ENCODE measurements around the gene SWAP70. TPM values are rescaled to one million over a fixed set of nuclear protein-coding genes. Genes with fewer than 3 reads are reported as not detected.

The SWAP70 gene
- total and polyA plus RNA-seq, 9 of the 15 experiments (the other 6 are each of a cell fraction or from before 2014, with no cell fraction given), result 1.7 to 4.9 (median 3.9) TPM

DNA sequence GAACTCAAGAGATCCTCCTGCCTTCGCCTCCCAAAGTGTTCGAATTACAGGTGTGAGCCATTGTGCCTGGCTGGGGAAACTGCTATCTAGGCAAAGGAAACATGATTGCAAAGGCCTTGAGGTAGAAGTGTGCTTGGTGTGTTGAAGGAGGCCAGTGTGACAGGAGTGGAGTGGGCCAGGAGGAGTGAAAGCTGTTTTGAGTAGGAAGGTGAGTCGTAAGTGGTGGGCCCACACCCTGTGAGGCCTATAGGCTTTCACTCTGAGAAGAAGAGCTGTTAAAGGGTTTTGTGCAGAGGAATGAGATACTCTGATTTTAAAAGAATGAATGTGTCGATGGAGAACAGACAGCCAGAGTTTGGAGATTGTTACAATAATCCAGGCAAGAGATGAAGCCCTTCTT, 47.0 kb upstream of the SWAP70 start:
- peaks cover 15 to 19% of the 10 kb centered on the region in 2 experiments; a peak in 4 of 5 replicates for H3K4me1 ChIP-seq (replicated peaks in 1 of 2; ENCODE audit: control insufficient read depth in 2 of 2, insufficient read depth in 2 of 2, low read length in 2 of 2)
- DNase-seq (ENCODE audit: extremely low read depth in 1 of 4, low spot score in 3 of 4) (no peak), FAIRE-seq (no peak), ATAC-seq (no peak)
- no peak overlapping the region for H3K4me2 ChIP-seq (ENCODE audit: insufficient read depth, low read length)
- in situ Hi-C loops (cut with MboI), result loop anchor here (5.0 kb wide), 1 partner anchor 135 kb away; no protein-coding TSS in a partner anchor
- no TSS peak for BruUV-seq (replicated peaks)
- no peak overlapping the region for H3K4me3 ChIP-seq
- H3K9me1 ChIP-seq (ENCODE audit: control insufficient read depth, insufficient read depth, low read length), result no peaks in the 10 kb centered on the region
- no peaks in the 10 kb centered on the region for H3K9me3 ChIP-seq (replicated peaks; ENCODE audit: control insufficient read depth, insufficient read depth, low read depth, low read length)
- no peaks in the 10 kb centered on the region for H3K27me3 ChIP-seq (ENCODE audit: control insufficient read depth in 2 of 2, insufficient read depth in 2 of 2, low read length in 2 of 2)
- ChIA-PET CTCF (ENCODE audit: low intra/inter-chr PET ratio) (no interaction called here), POLR2A (no interaction called here)
- 57% methylated on average over 4 of the region's 4 CpGs for whole genome bisulfite sequencing (ENCODE audit: insufficient coverage, low coverage, missing lambda C conversion rate)
- no peak overlapping the region; a peak in 1 of 4 replicates for H3K9ac ChIP-seq (ENCODE audit: insufficient read depth in 1 of 2, low read depth in 2 of 2, low read length in 2 of 2)
- H2AFZ ChIP-seq (ENCODE audit: low read depth, low read length), result no peak overlapping the region
- no peaks in the 10 kb centered on the region for H4K20me1 ChIP-seq (replicated peaks; ENCODE audit: control insufficient read depth, insufficient read depth, low read length)
- H3K79me2 ChIP-seq (ENCODE audit: control insufficient read depth, insufficient read depth, low read length), result no peaks in the 10 kb centered on the region
- H3K36me3 ChIP-seq (ENCODE audit: control insufficient read depth, insufficient read depth, low read length), result no peaks in the 10 kb centered on the region
- H3K27ac ChIP-seq (ENCODE audit: extremely low read depth, low read depth, low read length), result no peak overlapping the region
- intact Hi-C loops (cut with micrococcal nuclease), result loop anchor here (10.0 kb wide), 1 partner anchor 358 kb away; no protein-coding TSS in a partner anchor
- no peak for TF ChIP-seq ZBTB40 (IDR thresholded peaks at IDR 0.05)
- TF ChIP-seq ZBTB40 (CRISPR knock-in tag; IDR thresholded peaks at IDR 0.05), result no peak
- TF ChIP-seq CREB5 (CRISPR knock-in tag; IDR thresholded peaks at IDR 0.05), result no peak
- TF ChIP-seq, protein P1, sequence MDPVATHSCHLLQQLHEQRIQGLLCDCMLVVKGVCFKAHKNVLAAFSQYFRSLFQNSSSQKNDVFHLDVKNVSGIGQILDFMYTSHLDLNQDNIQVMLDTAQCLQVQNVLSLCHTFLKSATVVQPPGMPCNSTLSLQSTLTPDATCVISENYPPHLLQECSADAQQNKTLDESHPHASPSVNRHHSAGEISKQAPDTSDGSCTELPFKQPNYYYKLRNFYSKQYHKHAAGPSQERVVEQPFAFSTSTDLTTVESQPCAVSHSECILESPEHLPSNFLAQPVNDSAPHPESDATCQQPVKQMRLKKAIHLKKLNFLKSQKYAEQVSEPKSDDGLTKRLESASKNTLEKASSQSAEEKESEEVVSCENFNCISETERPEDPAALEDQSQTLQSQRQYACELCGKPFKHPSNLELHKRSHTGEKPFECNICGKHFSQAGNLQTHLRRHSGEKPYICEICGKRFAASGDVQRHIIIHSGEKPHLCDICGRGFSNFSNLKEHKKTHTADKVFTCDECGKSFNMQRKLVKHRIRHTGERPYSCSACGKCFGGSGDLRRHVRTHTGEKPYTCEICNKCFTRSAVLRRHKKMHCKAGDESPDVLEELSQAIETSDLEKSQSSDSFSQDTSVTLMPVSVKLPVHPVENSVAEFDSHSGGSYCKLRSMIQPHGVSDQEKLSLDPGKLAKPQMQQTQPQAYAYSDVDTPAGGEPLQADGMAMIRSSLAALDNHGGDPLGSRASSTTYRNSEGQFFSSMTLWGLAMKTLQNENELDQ (CRISPR knock-in tag; IDR thresholded peaks at IDR 0.05; ENCODE audit: borderline replicate concordance), result no peak
- TF ChIP-seq, protein P2, sequence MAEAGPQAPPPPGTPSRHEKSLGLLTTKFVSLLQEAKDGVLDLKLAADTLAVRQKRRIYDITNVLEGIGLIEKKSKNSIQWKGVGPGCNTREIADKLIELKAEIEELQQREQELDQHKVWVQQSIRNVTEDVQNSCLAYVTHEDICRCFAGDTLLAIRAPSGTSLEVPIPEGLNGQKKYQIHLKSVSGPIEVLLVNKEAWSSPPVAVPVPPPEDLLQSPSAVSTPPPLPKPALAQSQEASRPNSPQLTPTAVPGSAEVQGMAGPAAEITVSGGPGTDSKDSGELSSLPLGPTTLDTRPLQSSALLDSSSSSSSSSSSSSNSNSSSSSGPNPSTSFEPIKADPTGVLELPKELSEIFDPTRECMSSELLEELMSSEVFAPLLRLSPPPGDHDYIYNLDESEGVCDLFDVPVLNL (CRISPR knock-in tag; IDR thresholded peaks at IDR 0.05; ENCODE audit: low read depth), result no peak
- no peak for TF ChIP-seq ZNF274 (IDR thresholded peaks at IDR 0.05; ENCODE audit: borderline replicate concordance, low read depth, low read length)
- TF ChIP-seq PYGO2 (tag; IDR thresholded peaks at IDR 0.05), result no peak
- no peak for TF ChIP-seq ZZZ3 (IDR thresholded peaks at IDR 0.05)

All from K562 (cell line).